LNCAP (cell line): ENCODE measurements around the gene FAM167B.

Experiments
- CTCF ChIP-seq: fragments of 450-650 bp; IDR thresholded peaks from 2 replicates; pipeline ENCODE4 v1.5.1; 2017; ENCODE audit warnings: mild to moderate bottlenecking

Gene FAM167B

GRCh38 chr1:32291708-32292538 lies 44.9 kb downstream of the FAM167B start, which contains the start of gene HDAC1:
Gene HDAC1 (plus strand): TSS chr1:32292083. CDS start chr1:32292170, 87 bp downstream.
- TF ChIP-seq CTCF = no peak
